PC-9 (cell line): ENCODE results near the gene ZFYVE9.
"Not testable (repeated sequence)": the region's sequence is repeated elsewhere in the genome, so short reads cannot be mapped to it uniquely, and the experiment has no call there.

Source experiments
- CTCF ChIP-seq: fragments of 200-600 bp; sonication (generic); conservative IDR thresholded peaks from 2 replicates; pipeline ENCODE4 v1.6.1; 2017; ENCODE audit warnings: mixed run types, antibody characterized with exemption, mild to moderate bottlenecking, moderate library complexity
- EZH2 ChIP-seq: fragments of 200-600 bp; sonication (generic); IDR thresholded peaks from 2 replicates; pipeline ENCODE4 v1.8.0; 2017; ENCODE audit warnings: antibody characterized with exemption, low read depth

GRCh38 chr1:52369851-52370250 lies 228.0 kb downstream of the ZFYVE9 start:
- not testable (repeated sequence) for TF ChIP-seq CTCF, EZH2
